ENCODE data around the gene TM4SF4.

DNA sequence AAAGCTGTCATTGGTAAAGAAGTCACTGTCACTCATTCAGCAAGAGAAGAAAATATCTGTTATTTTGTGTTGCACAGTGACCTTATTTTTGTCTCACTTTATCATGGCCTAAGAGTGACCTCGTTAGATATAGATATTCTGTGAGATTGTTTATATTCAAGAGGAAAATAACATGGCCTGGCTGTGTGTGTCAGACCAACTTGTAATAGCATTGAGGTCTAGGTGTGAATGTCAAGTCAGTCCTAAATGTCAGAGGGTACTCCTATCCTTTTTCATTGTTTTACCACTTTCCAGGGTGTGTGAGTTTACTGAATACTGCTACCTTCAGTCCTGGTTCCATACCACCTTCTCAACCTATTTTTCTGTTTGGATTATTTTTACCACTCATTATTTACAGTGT is 18.5 kb upstream of the TM4SF4 start:
- TF ChIP-seq POLR2AphosphoS5 (IDR thresholded peaks at IDR 0.05; ENCODE audit: low read depth), result no peak
- TF ChIP-seq, protein P1, sequence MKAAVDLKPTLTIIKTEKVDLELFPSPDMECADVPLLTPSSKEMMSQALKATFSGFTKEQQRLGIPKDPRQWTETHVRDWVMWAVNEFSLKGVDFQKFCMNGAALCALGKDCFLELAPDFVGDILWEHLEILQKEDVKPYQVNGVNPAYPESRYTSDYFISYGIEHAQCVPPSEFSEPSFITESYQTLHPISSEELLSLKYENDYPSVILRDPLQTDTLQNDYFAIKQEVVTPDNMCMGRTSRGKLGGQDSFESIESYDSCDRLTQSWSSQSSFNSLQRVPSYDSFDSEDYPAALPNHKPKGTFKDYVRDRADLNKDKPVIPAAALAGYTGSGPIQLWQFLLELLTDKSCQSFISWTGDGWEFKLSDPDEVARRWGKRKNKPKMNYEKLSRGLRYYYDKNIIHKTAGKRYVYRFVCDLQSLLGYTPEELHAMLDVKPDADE (IDR thresholded peaks at IDR 0.05), result no peak
- TF ChIP-seq, protein P2, sequence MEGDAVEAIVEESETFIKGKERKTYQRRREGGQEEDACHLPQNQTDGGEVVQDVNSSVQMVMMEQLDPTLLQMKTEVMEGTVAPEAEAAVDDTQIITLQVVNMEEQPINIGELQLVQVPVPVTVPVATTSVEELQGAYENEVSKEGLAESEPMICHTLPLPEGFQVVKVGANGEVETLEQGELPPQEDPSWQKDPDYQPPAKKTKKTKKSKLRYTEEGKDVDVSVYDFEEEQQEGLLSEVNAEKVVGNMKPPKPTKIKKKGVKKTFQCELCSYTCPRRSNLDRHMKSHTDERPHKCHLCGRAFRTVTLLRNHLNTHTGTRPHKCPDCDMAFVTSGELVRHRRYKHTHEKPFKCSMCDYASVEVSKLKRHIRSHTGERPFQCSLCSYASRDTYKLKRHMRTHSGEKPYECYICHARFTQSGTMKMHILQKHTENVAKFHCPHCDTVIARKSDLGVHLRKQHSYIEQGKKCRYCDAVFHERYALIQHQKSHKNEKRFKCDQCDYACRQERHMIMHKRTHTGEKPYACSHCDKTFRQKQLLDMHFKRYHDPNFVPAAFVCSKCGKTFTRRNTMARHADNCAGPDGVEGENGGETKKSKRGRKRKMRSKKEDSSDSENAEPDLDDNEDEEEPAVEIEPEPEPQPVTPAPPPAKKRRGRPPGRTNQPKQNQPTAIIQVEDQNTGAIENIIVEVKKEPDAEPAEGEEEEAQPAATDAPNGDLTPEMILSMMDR (conservative IDR thresholded peaks at IDR 0.05; ENCODE audit: low read depth in 2 of 2), result no peak
- TF ChIP-seq, protein P3, sequence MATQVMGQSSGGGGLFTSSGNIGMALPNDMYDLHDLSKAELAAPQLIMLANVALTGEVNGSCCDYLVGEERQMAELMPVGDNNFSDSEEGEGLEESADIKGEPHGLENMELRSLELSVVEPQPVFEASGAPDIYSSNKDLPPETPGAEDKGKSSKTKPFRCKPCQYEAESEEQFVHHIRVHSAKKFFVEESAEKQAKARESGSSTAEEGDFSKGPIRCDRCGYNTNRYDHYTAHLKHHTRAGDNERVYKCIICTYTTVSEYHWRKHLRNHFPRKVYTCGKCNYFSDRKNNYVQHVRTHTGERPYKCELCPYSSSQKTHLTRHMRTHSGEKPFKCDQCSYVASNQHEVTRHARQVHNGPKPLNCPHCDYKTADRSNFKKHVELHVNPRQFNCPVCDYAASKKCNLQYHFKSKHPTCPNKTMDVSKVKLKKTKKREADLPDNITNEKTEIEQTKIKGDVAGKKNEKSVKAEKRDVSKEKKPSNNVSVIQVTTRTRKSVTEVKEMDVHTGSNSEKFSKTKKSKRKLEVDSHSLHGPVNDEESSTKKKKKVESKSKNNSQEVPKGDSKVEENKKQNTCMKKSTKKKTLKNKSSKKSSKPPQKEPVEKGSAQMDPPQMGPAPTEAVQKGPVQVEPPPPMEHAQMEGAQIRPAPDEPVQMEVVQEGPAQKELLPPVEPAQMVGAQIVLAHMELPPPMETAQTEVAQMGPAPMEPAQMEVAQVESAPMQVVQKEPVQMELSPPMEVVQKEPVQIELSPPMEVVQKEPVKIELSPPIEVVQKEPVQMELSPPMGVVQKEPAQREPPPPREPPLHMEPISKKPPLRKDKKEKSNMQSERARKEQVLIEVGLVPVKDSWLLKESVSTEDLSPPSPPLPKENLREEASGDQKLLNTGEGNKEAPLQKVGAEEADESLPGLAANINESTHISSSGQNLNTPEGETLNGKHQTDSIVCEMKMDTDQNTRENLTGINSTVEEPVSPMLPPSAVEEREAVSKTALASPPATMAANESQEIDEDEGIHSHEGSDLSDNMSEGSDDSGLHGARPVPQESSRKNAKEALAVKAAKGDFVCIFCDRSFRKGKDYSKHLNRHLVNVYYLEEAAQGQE (IDR thresholded peaks at IDR 0.05; ENCODE audit: unreplicated experiment), result no peak
- TF ChIP-seq CREB1 (CRISPR knock-in tag; IDR thresholded peaks at IDR 0.05; ENCODE audit: low read depth), result no peak

Measured in GM23338 (cell line).